Stimulated activated CD4-positive, alpha-beta T cell treated with anti-CD3 and anti-CD28 coated beads, TNF-alpha, amount 100 ng/mL, for 48 hours (primary cell): Measurements from ENCODE around the gene TTLL4.
A peak's percentile ranks its signal among the peaks of the same experiment; 100 is the strongest.
"Not testable (repeated sequence)": the region's sequence is repeated elsewhere in the genome, so short reads cannot be mapped to it uniquely, and the experiment has no call there.

Experiments
- DNase-seq, 3 donors: peaks; one replicate each; pipeline ENCODE4 v3.0.0-alpha.2; 2020; ENCODE audit warnings: low read depth in 3 of 3

The TTLL4 gene

DNA sequence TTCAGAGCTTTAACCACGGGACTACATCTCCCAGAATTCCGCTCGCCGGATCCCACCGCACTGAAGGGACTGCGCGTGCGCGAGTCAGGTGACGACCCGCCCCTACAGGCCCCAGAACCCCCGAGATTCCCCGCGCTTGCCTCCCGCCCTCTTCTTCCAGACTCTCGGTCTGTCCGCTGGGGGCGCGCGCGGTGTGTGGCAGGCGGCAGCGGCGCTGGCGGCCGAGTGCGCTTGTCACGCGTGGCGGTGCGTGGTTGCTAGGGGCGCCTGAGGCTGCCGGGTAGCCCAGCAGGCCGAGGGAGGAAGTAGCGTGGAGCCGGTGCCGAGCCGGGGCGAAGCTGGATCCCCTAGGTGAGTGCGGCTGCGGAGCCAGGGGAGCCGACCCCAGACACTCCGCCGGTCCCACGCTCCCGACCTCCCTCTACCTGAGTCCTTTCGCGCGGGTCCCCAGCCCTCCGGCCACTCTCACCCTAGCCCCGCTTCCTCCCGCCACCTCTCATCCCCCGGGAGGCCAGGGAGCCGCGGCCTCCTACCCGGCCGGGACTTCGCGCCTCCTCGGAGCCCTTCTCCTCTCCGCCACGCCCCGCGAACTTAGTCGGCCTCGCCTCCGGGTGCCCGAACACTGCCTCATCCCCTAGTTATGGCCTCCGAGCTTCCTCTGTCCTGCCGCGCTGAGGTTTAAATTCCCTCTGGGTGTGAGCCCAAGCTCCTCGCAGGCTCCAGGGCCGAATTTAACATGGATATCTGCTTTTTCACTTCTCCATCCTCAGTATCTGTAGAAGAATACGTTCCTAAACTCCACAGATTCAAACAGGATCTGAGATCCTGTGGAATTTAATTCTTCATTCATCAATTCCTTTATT, at the start of gene TTLL4:
Gene TTLL4, plus strand, starts transcription at position 149 of the 863 bp plus-strand sequence. CDS start 26,842 bp downstream, outside the sequence.
- peak; percentile 96 to 98 (median 97) for DNase-seq

DNA sequence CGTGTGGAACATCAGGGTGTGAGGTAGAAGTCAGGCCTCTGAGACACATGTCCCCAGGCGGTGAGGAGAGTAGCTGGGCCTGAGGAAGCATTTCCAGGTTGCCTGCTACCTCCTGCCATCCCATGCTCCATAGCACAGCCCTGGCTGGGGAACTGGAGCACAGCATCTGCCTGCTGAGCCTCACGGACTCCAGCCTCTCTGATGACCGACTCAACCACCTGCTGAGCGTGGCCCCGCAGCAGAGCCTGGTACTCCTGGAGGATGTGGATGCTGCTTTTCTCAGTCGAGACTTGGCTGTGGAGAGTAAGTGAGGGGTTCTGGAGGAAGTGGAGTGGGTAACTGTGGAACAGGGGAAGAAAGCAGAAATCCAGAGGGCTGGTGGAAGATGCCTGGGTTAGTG, 48.3 kb upstream of the TTLL4 start:
- no peak for DNase-seq

GRCh38 chr2:218662827-218663226, 47.8 kb upstream of the TTLL4 start:
- no peak for DNase-seq

- no peak for DNase-seq
Observed at GRCh38 chr2:218663901-218664300, 46.7 kb upstream of the TTLL4 start.

DNA sequence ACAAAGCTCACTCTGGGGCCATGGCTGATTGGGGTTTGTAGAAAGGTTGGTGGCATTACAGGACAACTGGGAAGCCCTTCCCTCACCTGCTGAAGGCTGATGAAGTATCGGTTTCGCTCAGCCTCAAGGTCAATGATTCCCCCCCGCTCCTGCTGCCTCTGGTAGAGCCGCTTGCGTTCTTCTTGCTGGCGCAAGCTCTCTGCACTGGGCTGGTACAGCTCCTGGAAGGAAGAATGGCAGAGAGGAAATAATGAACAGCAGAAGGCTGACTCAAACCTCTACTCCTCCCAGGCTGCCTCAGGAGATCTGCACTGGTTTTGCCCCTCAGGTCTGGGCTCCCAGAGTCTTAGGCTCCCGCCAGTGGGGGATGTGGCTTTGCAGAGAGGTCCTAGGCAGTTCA, 46.0 kb upstream of the TTLL4 start:
- DNase-seq = no peak

- no peak for DNase-seq
Observed at GRCh38 chr2:218671097-218671653, 39.5 kb upstream of the TTLL4 start.

- DNase-seq = peak; percentile 67 to 80 (median 73)
Observed at GRCh38 chr2:218671654-218672566, 38.7 kb upstream of the TTLL4 start, which contains the start of the genes RNF25 and STK36. Gene RNF25, minus strand, starts transcription at chr2:218672002. Its CDS starts 32 bp downstream, at chr2:218671970. Gene STK36, plus strand, starts transcription at chr2:218672086. Its CDS starts 744 bp downstream, at chr2:218672830.

GRCh38 chr2:218679119-218679518, 31.5 kb upstream of the TTLL4 start:
- no peak for DNase-seq

DNA sequence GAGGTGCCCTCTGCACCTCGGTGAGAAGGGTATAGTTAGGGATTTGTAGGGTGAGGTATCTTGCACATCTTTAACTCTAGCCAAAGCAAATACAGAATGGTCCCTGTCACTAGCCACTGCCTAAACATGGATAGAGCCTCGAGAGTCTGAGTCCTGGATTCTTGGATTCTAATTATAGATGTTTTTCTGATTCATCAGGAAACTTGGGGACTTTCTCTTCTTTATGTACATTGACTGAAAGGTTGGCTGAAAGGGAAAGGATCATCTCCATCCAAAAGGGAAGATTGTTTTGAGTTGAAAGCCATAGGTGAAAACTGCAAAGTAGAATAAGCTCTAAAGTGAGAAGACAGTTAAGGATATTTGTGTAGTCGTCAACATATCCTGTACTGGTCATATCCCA, 30.6 kb upstream of the TTLL4 start:
- DNase-seq = no peak

GRCh38 chr2:218687400-218688060, 23.1 kb upstream of the TTLL4 start:
- not testable (repeated sequence) for DNase-seq

DNA sequence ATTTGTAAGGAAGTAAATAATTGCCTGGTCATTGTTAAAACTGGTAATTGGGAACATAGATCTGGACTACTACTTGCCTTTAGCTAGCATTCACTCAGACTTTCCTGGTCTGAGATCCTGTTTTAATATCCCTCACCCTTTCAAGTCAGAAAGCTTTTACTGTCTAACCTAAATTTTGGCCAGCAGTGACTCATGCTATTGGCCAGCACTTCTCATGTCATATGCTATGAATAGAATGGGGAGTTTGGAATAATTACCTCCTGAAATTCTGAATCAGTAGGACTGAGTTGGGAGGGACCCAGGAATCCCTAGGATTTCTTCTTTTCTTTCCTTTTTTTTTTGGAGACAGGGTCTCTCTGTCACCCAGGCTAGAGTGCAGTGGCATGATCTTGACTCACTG, 19.4 kb upstream of the TTLL4 start:
- no peak for DNase-seq

- DNase-seq = no peak
Observed at GRCh38 chr2:218694405-218695145, 16.1 kb upstream of the TTLL4 start.

- no peak for DNase-seq
Observed at GRCh38 chr2:218698885-218699284, 11.8 kb upstream of the TTLL4 start.

GRCh38 chr2:218701806-218702205, 8.8 kb upstream of the TTLL4 start:
- DNase-seq = no peak

DNA sequence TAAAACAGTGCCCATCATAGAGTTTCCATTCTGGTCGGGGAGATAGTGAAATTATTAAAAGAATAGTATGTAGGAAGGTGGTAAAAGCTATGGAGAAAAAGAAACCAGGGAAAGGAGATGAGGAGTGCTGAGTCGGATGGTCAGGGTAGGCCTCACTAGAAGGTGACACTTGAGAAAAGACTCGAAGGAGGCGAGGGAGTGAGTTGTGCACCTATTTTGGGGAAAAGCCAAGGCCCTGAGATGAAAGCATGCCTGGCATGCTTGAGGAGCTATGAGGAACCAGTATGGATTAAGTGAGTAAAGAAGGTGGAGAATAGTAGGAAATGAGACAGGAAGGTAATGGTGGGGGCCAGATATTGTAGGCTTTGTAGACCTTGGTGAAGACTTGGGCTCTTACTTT, 7.3 kb upstream of the TTLL4 start:
- no peak for DNase-seq

DNA sequence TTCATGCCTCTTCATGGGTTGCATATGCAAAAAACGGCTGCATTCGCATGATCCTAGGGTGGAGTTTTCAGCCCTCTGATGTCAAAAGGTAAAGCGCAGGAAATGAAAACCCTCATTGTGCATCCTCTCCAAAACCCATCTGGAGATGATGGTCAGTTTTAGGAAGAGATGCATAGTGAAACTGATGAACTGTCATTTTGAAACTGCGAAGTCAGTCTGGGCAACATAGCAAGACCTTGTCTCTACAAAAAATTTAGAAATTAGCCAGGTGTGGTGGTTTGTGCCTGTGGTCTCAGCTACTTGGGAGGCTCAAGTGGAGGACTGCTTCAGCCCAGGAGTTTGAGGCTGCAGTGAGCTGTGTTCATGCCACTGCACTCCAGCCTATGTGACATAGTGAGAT, 2.5 kb upstream of the TTLL4 start:
- DNase-seq = no peak

GRCh38 chr2:218709908-218710307, 727 bp upstream of the TTLL4 start:
- no peak for DNase-seq

- no peak for DNase-seq
Observed at GRCh38 chr2:218710334-218710686, 325 bp upstream of the TTLL4 start.

GRCh38 chr2:218711550-218711929, 905 bp downstream of the TTLL4 start:
- no peak for DNase-seq

GRCh38 chr2:218713922-218714321, 3.3 kb downstream of the TTLL4 start:
- DNase-seq = no peak

DNA sequence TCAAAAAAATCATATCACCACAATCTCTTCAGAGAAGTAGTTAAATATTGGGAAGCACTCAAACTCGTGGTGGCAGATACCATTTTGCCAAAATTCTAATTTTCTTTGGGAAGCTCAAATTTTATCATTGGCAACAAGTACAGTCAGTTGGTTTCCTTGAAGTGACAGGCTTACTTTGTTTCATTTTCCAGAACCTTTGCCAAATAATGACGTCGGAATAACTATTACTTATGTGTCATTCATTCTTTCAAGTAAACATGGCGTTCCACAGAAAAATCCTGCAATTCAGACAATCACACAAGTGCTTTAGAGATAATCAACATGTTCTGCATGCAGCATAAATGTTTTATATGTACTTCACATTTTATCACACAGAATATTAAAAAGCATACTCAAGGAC, 5.4 kb downstream of the TTLL4 start:
- no peak for DNase-seq
